Frontal cortex (tissue), 4 donors: ENCODE results near the gene CACNG6. TPM values are rescaled to one million over a fixed set of nuclear protein-coding genes. Genes with fewer than 3 reads are reported as not detected.
"Not testable (repeated sequence)": the region's sequence is repeated elsewhere in the genome, so short reads cannot be mapped to it uniquely, and the experiment has no call there.

ENCODE experiments used
- DNase-seq, 2 donors: peaks; one replicate each; pipeline ENCODE4 v3.0.0; 2012; ENCODE audit warnings: low spot score in 2 of 2
- FAIRE-seq: peaks from 2 replicates; lab custom pipeline; 2012; peaks lifted over from hg19 to GRCh38; lab: Jason Lieb, UNC
- small RNA-seq: library from RNA; depleted of rRNA; stranded (forward); fragments of <200 nt; gene quantifications from one replicate; pipeline ENCODE3, GENCODE V24; 2014
- total RNA-seq: library from RNA; depleted of rRNA; stranded (reverse); fragments of >200 nt; gene quantifications from one replicate; pipeline ENCODE4 v1.2.3, GENCODE V29; 2014
- donor health status: control.
- donor health status: control.
- donor health status: control.

Gene CACNG6
- total RNA-seq, 1 donor from 2014 or later: under 0.01 TPM

DNA sequence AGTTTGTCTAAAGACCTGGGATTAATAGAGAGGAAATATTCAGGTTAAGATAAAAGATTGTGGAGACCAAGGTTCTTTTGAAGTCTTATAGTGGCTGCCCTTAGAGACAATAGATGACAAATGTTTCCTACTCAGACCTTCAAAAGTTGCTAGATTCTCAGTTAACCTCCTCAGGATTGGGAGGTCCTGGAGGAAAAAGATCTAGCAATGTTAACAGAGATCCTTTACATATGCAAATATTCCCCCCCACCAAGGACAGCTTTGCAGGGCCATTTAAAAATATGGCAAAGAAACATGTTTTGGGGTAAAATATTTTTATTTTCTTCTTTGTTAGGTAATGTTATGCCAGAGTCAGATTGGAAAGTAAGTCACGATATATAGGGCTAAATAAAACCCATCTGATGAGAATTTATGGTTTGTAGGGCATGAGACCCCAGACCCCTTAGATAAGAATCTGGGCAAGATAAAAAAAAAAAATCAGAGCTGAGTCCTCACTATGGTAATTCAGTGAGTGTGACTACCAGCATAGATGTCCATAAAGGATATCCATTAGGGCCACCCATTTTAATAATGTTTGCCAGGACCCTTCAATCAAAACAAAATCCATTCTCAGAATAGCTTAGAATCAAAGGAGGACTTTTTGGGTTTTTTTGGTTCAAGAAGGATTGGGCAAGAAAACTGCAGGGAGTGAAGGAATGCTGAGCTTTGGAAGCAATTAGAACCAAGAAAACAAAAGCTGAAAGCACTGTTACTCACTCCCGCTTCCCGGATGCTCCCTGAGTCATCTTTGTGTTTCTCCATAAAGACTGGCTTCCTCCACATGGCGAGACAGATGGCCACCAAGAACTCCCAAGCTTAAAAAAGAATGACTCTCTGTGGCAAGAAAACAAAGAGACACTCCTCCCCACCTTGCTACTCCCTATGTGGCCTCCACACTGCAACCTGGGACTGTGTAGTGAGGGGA lies 44.1 kb downstream of the CACNG6 start:
- FAIRE-seq: no peak
- peak in 1 of 2 donors; percentile 35 for DNase-seq

DNA sequence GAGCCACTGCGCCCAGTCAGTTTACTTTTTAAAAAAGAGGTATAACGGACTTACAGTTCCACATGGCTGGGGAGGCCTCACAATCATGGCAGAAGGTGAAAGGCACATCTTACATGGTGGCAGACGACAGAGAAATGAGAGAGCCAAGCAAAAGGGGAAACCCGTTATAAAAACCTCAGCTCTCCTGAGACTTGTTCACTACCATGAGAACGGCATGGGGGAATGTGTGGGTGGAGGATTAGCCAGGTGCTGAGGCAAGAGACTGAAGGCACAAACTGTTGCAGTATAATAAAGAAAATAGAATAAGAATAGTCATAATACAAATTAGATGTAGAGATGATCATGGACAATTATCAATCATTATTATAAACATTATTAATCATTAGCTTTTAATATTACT lies 45.1 kb downstream of the CACNG6 start:
- not testable (repeated sequence) for DNase-seq, FAIRE-seq

DNA sequence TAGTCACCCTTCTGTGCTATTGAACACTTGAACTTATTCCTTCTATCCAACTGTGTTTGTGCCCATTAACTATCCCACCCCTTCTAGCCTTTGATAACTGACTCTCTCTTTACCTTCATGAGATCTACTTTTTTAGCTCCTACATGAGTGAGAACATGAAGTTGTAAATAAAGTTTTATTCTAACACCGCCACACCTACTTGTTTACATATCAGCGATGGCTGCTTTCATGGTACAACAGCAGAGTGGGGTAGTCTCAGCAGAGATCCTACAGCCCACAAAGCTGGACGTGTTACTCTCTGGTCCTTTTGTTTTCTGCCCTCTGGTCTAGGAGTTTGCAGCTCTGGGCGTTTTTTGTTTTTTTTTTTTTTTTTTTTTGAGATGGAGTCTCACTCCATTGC lies 48.6 kb downstream of the CACNG6 start:
- DNase-seq: no peak
- FAIRE-seq: no peak

DNA sequence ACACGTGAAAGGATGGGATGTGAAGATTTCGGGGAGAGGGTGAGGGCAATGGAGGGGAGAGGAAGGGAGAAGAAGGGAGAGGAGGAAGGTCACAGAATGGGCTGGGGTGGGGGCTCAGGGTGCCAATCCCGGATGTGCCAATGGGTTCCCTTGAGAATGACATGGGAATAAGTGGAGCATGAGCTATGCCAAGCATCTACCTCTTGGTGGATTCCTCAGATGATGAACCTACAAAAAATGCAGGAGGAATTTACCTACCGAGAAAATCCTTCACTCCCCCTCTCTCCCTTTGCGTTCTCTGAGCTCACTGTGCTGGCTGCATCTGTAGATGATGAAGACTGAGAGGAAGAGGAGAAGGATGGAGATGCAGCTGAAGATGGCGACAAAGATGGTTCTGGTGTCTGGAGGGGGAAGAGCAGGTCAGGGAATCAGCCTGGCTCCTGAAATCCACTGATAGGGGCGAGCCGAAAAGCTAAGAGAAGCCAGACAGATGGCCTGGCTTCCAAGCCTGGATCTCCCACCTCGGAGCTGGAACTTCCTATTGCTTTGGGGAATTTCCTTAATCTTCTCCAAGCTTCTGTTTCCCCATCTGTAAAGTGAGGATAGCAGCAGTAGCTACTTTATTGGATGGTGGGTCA lies 50.7 kb downstream of the CACNG6 start:
- DNase-seq (no peak), FAIRE-seq (no peak)

DNA sequence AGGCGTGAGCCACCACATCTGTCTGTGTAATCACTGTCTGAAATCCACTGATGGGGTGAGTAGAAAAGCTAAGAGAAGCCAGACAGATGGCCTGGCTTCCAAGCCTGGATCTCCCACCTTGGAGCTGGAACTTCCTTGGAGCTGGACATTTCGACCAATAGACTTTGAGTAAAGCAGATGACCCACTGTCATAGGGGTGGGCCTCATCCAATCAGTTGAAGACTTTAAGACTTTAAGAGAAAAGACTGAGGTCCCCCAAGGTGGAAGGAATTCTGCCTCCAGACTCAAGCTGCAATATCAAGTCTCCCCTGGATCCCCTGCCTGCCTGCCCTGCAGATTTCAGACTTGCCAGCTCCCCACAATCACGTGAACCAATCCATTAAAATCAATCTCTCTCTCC lies 51.6 kb downstream of the CACNG6 start:
- FAIRE-seq (no peak), DNase-seq (no peak)

DNA sequence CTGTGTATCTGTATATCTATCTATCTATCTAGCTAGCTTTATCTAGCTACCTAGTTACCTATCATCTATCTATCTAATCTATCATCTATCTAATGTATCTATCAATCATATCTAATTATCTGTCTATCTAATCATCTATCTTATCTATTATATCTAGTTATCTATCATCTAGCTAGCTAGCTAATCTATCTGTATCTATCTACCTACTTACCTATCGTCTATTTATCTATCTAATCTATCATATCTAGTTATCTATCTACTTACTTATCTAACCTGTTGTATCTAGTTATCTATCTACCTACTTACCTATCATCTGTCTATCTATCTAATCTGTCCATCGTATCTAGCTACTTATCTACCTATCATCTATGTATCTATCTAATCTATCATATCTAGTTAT lies 54.3 kb downstream of the CACNG6 start:
- FAIRE-seq (no peak), DNase-seq (no peak)

DNA sequence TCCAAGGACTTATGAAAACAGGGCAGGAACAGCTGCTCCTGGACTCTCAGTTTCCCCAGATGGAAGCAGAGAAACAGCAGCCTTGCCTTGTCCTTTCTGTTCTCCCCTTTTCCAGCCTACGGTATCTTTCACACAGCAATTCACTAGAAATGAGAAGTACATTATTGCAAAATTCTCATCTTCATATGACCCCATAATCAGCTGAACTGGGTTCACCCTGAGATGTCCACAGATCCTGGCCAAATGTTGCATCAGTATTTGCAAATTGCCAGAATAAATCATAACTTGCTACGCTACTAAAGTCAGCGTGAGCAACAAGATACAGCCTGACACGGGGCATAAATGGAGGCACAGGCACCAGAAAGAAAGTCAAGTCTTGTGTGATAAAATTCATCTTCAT lies 56.2 kb downstream of the CACNG6 start:
- DNase-seq (no peak), FAIRE-seq (no peak)

Small RNA genes lying within 50 kb of the gene (small RNA-seq; reads per million reads assigned to genes)
- gene AC012314.20: not detected

Other genes starting within 250 kb of the CACNG6 start
- under 0.01 TPM for gene NLRP12, start 167.3 kb upstream of the CACNG6 start, total RNA-seq
- 2.4 TPM for gene MYADM, start 123.8 kb upstream of the CACNG6 start, total RNA-seq
- 1.2 TPM for gene PRKCG, start 109.4 kb upstream of the CACNG6 start, total RNA-seq
- gene CACNG7, start 82.4 kb upstream of the CACNG6 start, total RNA-seq: 4.9 TPM
- 4.1 TPM for gene CACNG8, start 28.7 kb upstream of the CACNG6 start, total RNA-seq
- not detected for gene VSTM1, start 72.3 kb downstream of the CACNG6 start, total RNA-seq
- not detected for gene TARM1, start 89.7 kb downstream of the CACNG6 start, total RNA-seq
- gene OSCAR, start 109.2 kb downstream of the CACNG6 start, total RNA-seq: not detected
- gene NDUFA3, start 111.2 kb downstream of the CACNG6 start, total RNA-seq: 9.4 TPM
- 6.5 TPM for gene TFPT, start 124.0 kb downstream of the CACNG6 start, total RNA-seq
- gene PRPF31, start 124.1 kb downstream of the CACNG6 start, total RNA-seq: 25.3 TPM
- gene CNOT3, start 146.1 kb downstream of the CACNG6 start, total RNA-seq: 3.7 TPM
- 7.3 TPM for gene LENG1, start 168.1 kb downstream of the CACNG6 start, total RNA-seq
- gene TMC4, start 181.5 kb downstream of the CACNG6 start, total RNA-seq: not detected
- 18.3 TPM for gene MBOAT7, start 197.9 kb downstream of the CACNG6 start, total RNA-seq
- 33.4 TPM for gene TSEN34, start 199.7 kb downstream of the CACNG6 start, total RNA-seq
- 2,066 TPM for gene RPS9, start 209.2 kb downstream of the CACNG6 start, total RNA-seq
- gene LILRB3, start 231.4 kb downstream of the CACNG6 start, total RNA-seq: not detected